Measurements from ENCODE around the gene NARF.

The NARF gene

DNA sequence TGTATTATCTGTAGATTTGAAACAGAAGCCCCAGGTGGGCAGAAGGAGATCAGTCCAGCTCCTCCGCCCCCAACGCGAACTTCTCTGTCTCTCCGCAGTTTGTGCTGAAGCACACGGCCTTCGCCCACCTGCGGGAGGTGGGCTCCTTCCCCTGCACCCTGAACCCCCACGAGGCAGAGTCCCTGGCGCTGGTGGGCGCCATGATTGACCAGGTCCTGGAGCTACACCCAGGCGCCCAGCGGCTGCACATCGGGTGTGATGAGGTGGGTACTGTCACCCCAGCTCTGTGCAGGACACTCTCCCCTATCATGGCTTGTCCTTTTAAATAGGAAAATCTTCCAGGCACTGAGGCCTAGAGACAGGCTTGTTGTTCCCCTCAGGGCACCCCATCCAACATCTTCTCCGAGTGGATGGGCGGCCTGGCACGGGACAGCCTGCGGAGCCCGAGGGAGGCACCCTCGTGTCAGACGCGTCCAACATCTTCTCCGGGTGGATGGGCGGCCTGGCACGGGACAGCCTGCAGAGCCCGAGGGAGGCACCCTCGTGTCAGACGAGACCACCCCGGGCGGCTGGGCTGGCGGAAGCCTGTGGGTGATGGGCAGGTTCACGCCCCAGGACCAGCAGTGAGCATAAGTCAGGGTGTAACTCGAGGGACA, 24.9 kb upstream of the NARF start:
- no peak for DNase-seq (ENCODE audit: low read depth)

DNA sequence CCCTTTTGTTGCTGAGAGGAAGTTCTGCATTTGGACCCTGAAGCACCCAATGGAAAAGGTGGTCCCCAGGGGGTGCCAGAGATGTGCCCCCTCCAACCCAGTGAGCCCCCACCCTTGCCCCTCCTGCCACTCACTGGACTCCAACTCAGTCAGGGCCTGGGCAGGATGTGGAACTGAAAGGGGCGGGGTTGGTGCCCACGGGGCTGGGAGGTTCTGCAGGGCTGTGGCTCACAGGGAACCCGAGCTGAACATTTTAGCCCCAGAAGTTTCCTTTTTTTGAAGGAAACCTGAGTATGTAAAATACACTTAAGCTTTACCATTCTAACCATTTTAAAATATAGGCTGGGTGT, 24.4 kb upstream of the NARF start:
- no peak for DNase-seq (ENCODE audit: low read depth)

DNA sequence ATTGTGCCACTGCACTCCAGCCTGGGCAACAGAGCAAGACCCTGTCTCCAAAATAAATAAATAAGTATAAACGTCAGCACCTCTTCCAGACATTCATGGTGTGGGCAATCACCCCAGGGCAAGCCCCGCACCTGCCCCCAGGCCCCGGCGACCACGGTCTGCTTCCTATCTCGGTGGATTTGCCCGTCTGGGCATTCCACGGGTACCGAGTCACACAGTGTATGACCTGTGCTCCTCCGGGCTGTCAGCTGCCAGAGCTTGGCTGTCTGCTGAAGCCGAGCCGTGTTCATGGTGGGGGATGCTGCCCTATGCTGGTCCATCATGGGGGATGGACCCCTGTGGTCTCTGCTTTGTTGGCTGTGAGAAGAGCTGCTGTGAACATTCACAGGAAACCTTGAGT, 23.4 kb upstream of the NARF start:
- no peak for DNase-seq (ENCODE audit: low read depth)

DNA sequence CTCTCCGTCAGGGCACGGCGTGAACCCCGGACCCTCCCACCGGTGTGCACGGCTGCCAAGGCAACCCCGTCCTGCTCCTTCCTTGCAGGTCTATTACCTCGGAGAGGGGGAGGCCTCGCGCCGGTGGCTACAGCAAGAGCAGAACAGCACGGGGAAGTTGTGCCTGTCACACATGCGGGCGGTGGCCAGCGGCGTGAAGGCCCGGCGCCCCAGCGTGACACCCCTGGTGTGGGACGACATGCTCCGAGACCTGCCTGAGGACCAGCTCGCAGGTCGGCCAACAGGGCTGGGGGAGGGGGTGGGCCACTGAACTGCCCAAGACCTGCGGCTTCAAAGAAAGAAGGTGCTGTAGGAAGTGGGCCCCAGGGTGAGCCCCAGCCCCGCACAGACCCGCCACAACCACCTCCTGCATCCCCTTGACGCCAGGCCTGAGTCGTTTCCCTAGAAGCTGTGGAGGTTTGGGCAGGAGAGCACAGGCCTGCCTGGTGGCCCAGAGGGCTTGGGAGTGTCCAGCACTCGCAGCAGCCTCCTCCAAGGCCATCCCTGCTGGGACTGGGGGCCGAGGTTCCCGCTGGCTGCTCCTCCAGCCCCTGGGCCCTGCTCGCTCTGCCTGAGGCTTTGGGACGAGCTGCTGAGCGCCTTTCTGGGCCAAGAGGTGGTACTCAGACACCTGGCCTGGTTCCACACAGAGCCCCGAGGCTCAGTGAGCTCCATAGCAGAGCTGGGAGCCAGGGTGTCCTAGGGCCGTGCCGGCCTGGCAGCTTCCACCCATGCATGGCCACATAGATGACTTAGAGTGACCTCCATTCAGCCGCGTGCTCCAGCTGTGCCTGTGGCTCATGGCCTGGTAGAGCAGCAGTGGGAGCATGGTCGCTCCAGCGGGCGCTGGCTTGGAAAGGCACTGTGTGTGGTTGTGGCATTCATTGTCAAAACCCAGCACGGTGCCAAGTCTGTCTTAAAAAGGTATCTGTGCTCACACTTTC, 22.6 kb upstream of the NARF start:
- no peak for DNase-seq (ENCODE audit: low read depth)

DNA sequence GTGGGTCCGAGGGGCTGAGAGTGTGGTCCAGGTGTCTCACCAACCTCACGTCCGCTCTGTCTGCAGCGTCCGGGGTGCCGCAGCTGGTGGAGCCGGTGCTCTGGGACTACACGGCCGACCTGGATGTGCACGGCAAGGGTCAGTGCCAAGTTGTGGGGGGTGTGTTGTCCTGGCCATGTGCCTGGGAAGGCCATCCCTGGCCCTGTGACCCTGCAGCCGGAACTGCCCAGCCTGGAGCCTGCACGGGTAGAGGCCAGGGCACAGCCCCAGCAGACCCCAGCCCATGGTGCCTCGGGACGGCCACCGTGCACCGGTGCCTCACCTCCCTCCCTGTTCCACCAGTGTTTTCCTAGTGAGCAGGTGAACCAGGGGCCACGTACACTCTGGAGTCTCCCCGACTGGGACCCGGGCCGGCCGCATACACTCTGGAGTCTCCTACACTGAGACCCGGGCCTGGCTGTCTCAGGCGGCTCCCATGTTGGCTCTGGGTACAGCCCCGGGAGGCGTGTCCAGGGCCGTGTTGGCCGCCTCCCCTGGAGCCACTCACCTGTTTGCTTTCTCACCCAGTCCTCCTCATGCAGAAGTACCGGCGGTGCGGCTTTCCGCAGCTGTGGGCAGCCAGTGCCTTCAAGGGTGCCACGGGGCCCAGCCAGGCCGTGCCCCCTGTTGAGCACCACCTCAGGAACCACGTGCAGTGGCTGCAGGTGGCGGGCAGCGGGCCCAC, 21.8 kb upstream of the NARF start:
- DNase-seq (ENCODE audit: low read depth) = no peak

DNA sequence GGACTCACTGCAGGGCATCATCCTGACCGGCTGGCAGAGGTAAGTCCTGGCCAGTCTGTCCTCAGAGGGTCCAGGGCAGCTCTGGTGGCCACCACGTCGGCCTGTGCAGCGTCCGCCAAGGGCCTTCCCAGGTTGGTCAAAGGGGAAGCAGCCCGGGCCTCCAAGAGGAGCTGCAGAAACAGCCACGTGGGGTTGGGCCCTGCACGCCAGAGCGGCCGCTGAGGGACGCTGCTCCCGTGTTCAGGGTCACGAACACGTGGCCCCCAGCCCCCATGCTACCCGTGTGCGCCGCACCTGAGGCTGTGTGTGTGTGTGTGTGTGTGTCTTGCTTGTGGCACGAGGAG, 21.2 kb upstream of the NARF start:
- no peak for DNase-seq (ENCODE audit: low read depth)

DNA sequence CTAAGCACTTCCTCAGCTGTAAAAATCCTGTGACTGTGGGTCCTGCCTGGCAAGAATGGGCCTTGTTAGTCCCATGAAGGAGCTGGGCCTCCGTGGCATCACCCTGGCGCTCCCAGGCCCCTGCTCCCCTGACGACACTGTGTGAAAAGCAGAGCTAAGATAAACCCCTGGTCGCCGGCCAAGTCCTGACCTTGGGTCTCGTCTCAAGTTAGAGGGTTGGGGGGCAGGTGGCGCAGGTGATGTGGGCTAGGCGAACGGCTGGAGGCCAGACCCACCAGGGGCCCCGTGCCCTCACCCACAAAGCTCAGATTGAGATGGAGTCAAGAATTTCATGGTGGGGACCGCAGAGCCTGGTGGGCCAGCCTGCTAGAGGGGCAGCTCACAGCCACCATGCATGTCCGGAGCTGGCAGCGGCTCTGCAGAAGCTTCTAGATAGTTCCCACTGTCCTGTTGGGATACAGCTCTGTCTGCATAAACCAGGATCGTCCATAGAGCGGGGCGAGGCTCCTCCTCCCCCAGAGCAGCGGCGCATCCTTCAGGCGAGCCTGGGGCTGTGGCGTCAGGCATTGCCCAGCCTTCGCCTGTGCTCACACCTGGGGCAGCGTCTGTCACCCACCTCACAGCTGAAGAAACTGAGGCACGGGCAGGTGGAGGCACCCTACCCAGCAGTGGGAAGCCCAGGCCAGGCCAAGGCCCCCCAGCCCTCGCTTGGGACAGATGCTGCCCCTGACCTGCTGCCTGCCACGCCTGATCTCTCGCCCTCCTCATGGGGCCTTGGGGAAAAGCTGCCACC, 19.9 kb upstream of the NARF start:
- DNase-seq (ENCODE audit: low read depth) = no peak

DNA sequence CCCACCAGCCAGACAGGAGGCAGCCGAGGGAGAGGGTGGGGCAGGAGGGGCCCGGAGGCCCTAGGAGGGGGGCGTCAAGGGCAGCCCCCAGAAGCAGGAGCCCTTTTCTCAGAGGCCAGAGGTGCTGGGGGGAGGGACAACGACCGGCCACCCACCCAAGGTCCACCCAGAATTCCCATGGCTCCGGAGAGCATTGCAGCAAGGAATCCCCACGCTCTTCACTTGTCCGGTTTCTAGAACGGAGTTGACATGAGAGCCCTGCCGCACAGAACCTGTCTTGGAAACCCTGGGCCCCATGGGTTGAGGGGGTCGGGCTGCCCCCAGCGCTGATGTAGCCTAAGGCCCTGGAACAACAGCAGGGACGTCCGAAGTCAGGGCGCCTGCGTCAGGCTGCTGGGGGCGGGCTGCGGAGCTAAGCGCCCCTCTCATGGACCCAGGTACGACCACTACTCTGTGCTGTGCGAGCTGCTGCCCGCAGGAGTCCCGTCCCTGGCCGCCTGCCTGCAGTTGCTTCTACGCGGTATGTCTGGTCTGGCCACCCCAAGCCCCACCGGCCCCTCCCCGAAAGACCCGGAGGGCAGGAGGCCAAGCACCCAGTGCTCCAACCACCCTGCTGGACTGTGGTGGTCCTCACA, 19.2 kb upstream of the NARF start:
- no peak for DNase-seq (ENCODE audit: low read depth)

DNA sequence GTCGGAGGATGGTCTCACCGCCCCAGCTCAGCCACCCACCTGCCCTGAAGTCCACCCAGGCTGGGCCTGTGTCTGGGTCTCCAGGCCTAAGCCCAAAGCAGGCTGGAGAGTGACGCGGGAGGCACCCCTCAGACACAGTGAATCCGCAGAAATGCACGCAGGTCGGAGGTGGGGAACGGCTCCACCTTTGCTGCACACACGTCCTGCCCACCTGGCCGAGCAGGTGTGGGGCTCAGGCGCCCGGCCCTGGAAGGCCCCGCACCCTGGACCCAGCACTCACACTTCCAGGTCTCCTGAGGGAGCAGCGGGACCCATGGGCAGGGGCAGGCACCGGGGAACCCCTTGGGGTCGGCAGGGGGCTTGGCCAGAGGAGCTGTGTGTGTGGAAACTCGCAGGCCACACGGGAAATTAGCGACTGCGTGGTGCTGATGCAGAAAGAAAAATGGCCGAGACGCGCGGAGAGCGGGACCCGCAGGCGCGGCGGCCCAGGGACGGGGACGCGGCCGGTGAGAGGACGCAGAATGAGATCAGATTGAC, 18.6 kb upstream of the NARF start:
- no peak for DNase-seq (ENCODE audit: low read depth)

DNA sequence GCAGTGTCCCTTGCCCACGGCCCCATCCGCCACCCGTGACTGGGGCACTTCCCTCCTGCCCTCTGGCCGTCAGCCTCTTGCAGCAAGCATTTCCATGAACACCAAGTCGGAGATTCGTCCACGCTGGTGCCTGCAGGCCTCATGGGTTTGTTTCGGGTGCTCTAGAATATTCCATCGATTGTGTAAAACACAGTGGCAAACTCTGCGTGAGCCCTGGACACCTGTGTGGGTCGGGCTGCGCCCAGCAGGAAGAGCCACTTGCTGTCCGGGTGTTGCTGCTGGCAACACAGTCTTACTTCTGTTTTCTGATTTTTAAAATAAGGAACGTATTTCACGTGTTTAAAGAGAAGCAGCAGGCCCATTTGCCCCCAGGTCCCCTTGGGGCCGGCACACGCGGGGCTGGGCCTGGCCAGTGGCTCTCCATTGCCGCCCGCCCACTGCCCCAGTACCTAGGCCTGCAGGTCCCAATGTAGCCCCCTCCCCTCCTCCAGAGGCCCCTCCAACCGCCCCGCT, 18.0 kb upstream of the NARF start:
- DNase-seq (ENCODE audit: low read depth) = no peak

DNA sequence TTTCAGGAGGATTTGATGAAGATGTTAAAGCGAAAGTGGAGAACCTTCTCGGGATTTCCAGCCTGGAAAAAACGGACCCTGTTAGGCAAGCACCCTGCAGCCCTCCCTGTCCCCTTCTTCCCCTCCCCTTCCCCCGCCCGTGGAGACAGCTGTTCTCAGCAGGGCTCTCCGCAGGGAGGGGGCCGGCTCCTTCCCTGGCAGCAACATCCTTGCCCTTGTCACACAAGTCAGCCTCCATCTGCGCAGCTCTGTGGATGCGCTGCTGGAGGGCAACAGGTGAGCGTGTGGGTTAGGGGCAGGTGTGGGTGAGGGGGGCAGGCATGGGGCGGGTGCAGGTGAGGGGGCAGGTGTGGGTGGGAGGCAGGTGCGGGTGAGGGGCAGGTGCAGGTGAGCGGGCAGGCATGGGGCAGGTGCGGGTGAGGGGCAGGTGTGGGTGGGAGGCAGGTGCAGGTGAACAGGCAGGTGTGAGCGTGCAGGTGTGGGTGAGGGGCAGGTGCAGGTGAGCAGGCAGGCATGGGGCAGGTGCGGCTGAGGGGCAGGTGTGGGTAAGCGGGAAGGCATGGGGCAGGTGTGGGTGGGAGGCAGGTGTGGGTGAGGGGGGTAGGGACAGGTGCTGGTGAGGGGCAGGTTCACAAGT, 17.4 kb upstream of the NARF start:
- no peak for DNase-seq (ENCODE audit: low read depth)

DNA sequence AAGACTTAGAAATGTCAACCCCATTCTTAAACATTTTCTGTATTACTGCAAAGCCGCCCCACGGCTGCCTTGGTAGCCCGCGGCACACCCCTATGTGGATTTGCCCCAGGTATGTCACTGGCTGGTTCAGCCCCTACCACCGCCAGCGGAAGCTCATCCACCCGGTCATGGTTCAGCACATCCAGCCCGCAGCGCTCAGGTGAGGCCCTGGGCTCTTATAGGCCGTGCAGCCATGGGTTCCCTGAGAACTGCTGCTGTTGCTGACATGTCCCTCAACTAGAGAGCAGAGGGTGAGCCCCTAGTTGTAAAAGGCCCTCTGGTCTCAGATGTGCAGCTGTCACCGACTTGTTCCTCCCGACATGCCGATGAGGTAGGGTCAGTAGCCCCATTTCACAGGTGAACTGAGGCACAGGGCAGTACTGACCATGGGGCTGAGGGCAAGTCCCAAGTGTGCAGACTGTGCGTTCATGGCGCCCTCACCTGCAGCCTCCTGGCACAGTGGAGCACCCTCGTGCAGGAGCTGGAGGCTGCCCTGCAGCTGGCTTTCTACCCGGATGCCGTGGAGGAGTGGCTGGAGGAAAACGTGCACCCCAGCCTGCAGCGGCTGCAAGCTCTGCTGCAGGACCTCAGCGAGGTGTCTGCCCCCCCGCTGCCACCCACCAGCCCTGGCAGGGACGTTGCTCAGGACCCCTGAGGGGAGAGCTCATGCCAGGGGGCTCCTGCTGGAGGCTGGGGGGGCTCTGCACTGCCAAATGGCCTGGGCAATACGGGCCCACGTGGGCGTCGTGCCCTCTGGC, 16.7 kb upstream of the NARF start:
- DNase-seq (ENCODE audit: low read depth) = no peak

DNA sequence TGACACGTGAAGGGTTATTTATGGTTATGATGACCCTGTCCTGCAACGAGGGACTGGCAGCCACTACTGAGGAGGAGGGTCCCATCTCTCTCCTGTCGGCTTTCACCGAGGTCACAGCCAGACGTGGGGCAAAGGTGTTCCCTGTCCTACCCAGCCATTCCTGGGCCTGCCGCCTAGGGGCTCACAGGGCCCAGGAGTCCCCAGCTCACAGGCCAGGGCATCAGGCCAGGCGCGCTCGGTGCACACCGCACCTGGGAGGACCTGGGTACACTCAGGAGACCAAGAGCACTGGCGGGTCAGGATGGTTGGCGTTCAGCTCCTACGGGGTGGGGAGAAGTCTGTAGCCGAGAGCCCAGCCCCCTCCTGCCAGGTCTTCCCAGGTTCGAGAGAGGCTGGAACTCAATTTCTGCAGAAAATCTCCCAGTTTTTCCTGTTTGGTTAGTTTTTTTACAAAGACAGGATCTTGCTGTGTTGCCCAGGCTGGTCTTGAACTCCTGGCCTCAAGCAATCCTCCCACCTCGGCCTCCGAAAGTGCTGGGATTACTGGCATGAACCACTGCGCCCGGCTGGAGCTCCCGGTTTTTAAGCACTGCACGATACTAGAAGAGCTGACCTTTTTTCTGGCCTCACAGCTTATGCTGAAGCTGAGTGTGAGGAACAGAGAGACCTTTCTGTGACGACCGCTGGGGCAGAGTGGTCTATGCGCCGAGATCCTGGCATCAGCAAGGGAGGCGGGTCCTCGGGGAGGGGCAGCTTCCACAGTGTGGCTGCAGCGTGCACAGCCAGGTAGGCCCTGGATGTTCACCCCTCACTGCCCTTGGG, 15.7 kb upstream of the NARF start:
- no peak for DNase-seq (ENCODE audit: low read depth)

DNA sequence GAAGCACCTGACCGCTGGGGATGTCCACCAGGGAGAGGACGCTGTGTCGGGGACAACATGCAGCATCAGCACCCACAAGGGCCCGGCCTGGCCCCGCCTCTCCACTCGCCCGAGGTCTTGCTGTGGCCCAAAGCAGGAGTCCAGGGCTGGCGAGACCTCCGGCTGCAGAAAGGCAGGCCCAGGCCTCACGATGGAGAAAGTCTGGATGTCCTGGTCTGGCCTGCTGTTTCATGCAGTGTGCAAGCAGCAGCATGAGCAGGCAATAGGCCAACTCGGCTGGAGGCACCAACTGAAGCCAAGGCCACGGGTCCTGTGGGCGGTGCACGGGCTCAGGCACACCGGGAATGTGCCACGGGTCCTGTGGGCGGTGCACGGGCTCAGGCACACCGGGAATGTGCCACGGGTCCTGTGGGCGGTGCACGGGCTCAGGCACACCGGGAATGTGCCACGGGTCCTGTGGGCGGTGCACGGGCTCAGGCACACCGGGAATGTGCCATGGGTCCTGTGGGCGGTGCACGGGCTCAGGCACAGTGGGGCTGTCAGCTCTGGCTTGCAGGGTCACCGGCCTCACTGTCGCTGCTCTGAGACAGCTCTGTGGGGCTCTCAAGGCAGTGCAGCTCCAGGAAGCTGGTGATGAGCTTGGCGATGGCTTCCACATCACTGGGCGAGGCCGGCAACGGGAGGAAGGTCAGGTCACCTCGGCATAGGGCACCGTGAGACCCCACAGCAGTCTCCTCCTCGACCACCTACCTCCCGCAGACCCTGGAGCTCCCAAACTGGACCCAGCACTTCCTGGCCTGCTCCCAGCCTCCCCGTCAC, 14.9 kb upstream of the NARF start:
- no peak for DNase-seq (ENCODE audit: low read depth)

DNA sequence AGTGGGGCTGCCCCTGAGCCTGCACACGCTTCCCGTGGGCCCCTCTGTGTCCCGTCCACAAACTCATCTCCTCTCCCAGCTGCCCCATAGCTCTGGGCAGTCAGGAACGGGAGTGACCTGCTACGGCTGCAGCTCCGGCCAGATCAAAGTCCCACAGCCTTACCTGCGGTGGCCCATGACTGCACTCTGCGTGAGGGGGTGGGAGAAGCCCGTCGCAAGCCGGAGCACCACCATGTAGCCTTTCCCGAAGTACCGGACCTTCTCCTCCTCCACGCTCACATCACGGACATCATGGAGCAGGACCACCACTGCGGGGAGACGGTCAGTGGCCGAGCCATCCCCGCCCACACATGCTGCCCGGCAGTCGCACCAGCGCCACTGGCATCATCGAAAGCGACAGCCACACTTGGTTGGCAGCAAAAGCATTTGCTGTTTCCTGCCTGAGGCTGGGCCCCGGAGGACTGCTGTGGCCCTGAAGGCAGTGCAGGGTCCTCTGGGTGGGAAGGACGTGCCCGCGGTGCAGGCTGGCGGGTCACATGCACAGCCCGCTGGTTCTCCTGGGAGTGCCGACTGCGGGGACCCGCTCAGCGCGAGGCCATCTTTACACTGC, 14.2 kb upstream of the NARF start:
- DNase-seq (ENCODE audit: low read depth) = no peak

DNA sequence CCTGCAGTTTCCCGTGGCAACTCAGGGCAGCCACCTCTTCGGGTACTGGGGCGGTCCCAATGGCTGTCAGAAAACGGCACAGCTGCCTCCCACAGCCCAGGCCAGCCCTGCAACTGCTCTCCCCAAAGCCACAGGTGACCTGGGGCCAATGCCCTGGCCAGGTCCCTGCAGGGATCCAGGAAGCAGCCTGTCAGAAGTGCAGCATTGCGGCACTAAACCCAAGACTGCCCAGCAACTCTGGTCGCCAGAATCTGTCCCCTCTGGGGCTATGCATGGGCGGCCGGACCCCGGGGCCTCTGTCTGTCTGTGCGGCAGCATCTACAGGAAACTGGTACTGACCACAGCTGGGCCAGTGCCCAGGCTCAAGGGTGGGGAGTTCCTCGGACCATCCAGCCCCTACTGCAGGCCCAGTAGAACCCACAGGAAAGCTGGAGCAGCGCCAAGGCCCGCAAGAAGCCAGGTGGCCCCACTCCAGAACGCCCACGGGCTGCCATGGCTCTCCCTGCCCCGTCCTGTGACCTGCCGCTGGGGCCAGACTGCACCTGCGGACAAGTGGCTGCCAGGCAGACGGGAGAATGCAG, 13.5 kb upstream of the NARF start:
- DNase-seq (ENCODE audit: low read depth) = no peak

DNA sequence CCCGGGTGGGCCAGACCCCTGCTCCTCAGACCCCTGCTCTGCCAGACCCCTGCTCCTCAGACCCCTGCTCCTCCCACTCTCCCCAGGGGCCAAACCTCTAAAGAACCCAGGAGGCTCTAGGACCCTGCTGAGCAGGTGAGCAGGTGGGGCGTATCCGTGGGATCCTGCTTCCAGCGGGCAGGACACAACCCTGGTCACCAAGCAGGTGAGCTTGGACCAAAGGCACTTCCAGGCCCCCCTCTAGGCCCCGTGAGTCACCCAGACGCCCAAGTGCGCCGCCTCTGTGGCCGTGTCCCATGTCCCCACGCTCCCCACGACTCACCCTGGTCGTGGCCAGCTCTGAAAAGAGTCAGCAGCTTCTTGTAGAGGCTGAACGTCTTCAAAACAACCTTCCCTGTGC, 13.0 kb upstream of the NARF start:
- no peak for DNase-seq (ENCODE audit: low read depth)

Data from T follicular helper cell (primary cell).